Type B pancreatic cell (in vitro differentiated cells): ENCODE data around the gene ZNF451. TPM values are rescaled to one million over a fixed set of nuclear protein-coding genes. Genes with fewer than 3 reads are reported as not detected.
A peak's percentile ranks its signal among the peaks of the same experiment; 100 is the strongest.

Experiments
- DNase-seq: peaks from one replicate; pipeline ENCODE4 v3.0.0; 2021; ENCODE audit warnings: mixed read lengths; ENCODE audit not compliant: unreplicated experiment; ENCODE audit errors: extremely low spot score
- H3K27ac Mint-ChIP-seq: 2 replicates; pipeline ENCODE4 v1.8.0; 2021; ENCODE audit warnings: mild to moderate bottlenecking, mixed read lengths
- H3K27me3 Mint-ChIP-seq: 2 replicates; pipeline ENCODE4 v1.8.0; 2021; ENCODE audit warnings: mixed read lengths
- H3K36me3 Mint-ChIP-seq: 2 replicates; pipeline ENCODE4 v1.8.0; 2021; ENCODE audit warnings: mixed read lengths
- H3K4me1 Mint-ChIP-seq: one replicate; pipeline ENCODE4 v1.8.0; 2021; ENCODE audit warnings: mixed read lengths; ENCODE audit not compliant: unreplicated experiment
- H3K4me3 Mint-ChIP-seq: 2 replicates; pipeline ENCODE4 v1.8.0; 2021; ENCODE audit warnings: mild to moderate bottlenecking, mixed read lengths
- H3K9me3 Mint-ChIP-seq: 2 replicates; pipeline ENCODE4 v1.8.0; 2021; ENCODE audit warnings: mixed read lengths
- CTCF ChIP-seq: fragments of 200-600 bp; sonication (generic); conservative IDR thresholded peaks from 2 replicates; pipeline ENCODE4 v1.5.0; 2021; ENCODE audit warnings: antibody characterized with exemption, mild to moderate bottlenecking
- total RNA-seq: library from RNA; stranded (reverse); gene quantifications from 2 replicates; pipeline ENCODE4 v1.2.1, GENCODE V29; 2021; ENCODE audit warnings: low replicate concordance

ZNF451 gene
- total RNA-seq, 1 donor from 2014 or later: 69.0 TPM

- peaks cover 21% of the 10 kb centered on the region for H3K36me3 Mint-ChIP-seq
- TF ChIP-seq CTCF: no peak
- DNase-seq: no peak
- H3K27me3 Mint-ChIP-seq: no peaks in the 10 kb centered on the region
- H3K27ac Mint-ChIP-seq: no peak overlapping the region
- no peak overlapping the region for H3K4me3 Mint-ChIP-seq
- peaks cover 21% of the 10 kb centered on the region for H3K4me1 Mint-ChIP-seq
- no peaks in the 10 kb centered on the region for H3K9me3 Mint-ChIP-seq
These were observed 119.0 kb downstream of the ZNF451 start for GRCh38 chr6:57209030-57209429.

- Mint-ChIP-seq H3K36me3 (peaks cover 21% of the 10 kb centered on the region), H3K27ac (no peak overlapping the region), H3K27me3 (no peaks in the 10 kb centered on the region), H3K4me3 (no peak overlapping the region), H3K9me3 (no peaks in the 10 kb centered on the region), H3K4me1 (peaks cover 21% of the 10 kb centered on the region)
- no peak for TF ChIP-seq CTCF
- no peak for DNase-seq
These were observed 120.1 kb downstream of the ZNF451 start for GRCh38 chr6:57210060-57210459.

GRCh38 chr6:57215260-57215659, 125.3 kb downstream of the ZNF451 start:
- H3K4me1 Mint-ChIP-seq: peaks cover 20% of the 10 kb centered on the region
- peaks cover 20% of the 10 kb centered on the region for H3K36me3 Mint-ChIP-seq

GRCh38 chr6:57216235-57217101, 126.5 kb downstream of the ZNF451 start:
- peak overlapping the region; percentile 5 for H3K4me3 Mint-ChIP-seq
- no peak overlapping the region for H3K27ac Mint-ChIP-seq
- H3K9me3 Mint-ChIP-seq: peaks cover 10% of the 10 kb centered on the region
- peaks cover 20% of the 10 kb centered on the region for H3K36me3 Mint-ChIP-seq
- no peak for DNase-seq
- no peaks in the 10 kb centered on the region for H3K27me3 Mint-ChIP-seq
- H3K4me1 Mint-ChIP-seq: peaks cover 24% of the 10 kb centered on the region
- TF ChIP-seq CTCF: peak; percentile 53

More at GRCh38 chr6:57215260-57215659, 125.3 kb downstream of the ZNF451 start:
- peaks cover 10% of the 10 kb centered on the region for H3K9me3 Mint-ChIP-seq
- H3K27me3 Mint-ChIP-seq: no peaks in the 10 kb centered on the region
- no peak overlapping the region for H3K4me3 Mint-ChIP-seq
- no peak for DNase-seq
- no peak overlapping the region for H3K27ac Mint-ChIP-seq
- no peak for TF ChIP-seq CTCF

- DNase-seq: no peak
- H3K4me3 Mint-ChIP-seq: no peak overlapping the region
- peaks cover 10% of the 10 kb centered on the region for H3K9me3 Mint-ChIP-seq
- peaks cover 16% of the 10 kb centered on the region for H3K4me1 Mint-ChIP-seq
- TF ChIP-seq CTCF: no peak
- no peaks in the 10 kb centered on the region for H3K27me3 Mint-ChIP-seq
- no peak overlapping the region for H3K27ac Mint-ChIP-seq
- H3K36me3 Mint-ChIP-seq: peaks cover 20% of the 10 kb centered on the region
These were observed 127.3 kb downstream of the ZNF451 start for GRCh38 chr6:57217270-57217669.

Other genes with a start within 250 kb of the ZNF451 start
- gene BEND6, start 135.1 kb upstream of the ZNF451 start, total RNA-seq: 1.3 and 2.7 TPM in 2 replicates
- 19.0 and 26.2 TPM in 2 replicates for gene KIAA1586, start 43.5 kb upstream of the ZNF451 start, total RNA-seq
- gene BAG2, start 82.1 kb downstream of the ZNF451 start, total RNA-seq: 1.5 and 3.8 TPM in 2 replicates
- gene RAB23, start 132.1 kb downstream of the ZNF451 start, total RNA-seq: 9.4 and 17.4 TPM in 2 replicates
- gene PRIM2, start 227.4 kb downstream of the ZNF451 start, total RNA-seq: 16.2 and 26.6 TPM in 2 replicates